ENCODE results near the gene GLI1.

The GLI1 gene

GRCh38 chr12:57514720-57515407, 55.3 kb downstream of the GLI1 start:
- peaks cover 98% of the 10 kb centered on the region for H3K36me3 ChIP-seq (ENCODE audit: low read depth)
- no peak overlapping the region for H3K27ac ChIP-seq (ENCODE audit: poor library complexity, severe bottlenecking)

GRCh38 chr12:57515408-57515933, 55.9 kb downstream of the GLI1 start:
- ATAC-seq (ENCODE audit: low read depth) (no peak), DNase-seq (ENCODE audit: low spot score) (no peak)
- TF ChIP-seq CTCF (IDR thresholded peaks at IDR 0.05; ENCODE audit: poor library complexity, severe bottlenecking), result no peak
- H3K27me3 ChIP-seq (ENCODE audit: insufficient read depth, poor library complexity, severe bottlenecking), result no peaks in the 10 kb centered on the region
- peaks cover 95% of the 10 kb centered on the region for H3K36me3 ChIP-seq (ENCODE audit: low read depth)
- H3K9me3 ChIP-seq (ENCODE audit: severe bottlenecking), result no peaks in the 10 kb centered on the region
- H3K27ac ChIP-seq (ENCODE audit: poor library complexity, severe bottlenecking), result no peak overlapping the region
- H3K4me1 ChIP-seq (ENCODE audit: insufficient read depth, poor library complexity, severe bottlenecking), result peaks cover 10% of the 10 kb centered on the region
- H3K4me3 ChIP-seq (ENCODE audit: severe bottlenecking), result no peak overlapping the region

More at GRCh38 chr12:57514720-57515407, 55.3 kb downstream of the GLI1 start:
- Histone ChIP-seq H3K4me1 (ENCODE audit: insufficient read depth, poor library complexity, severe bottlenecking) (peaks cover 11% of the 10 kb centered on the region), H3K4me3 (ENCODE audit: severe bottlenecking) (no peak overlapping the region), H3K27me3 (ENCODE audit: insufficient read depth, poor library complexity, severe bottlenecking) (no peaks in the 10 kb centered on the region), H3K9me3 (ENCODE audit: severe bottlenecking) (no peaks in the 10 kb centered on the region)
- DNase-seq (ENCODE audit: low spot score) (no peak), ATAC-seq (ENCODE audit: low read depth) (no peak; the same call in 2 of the 3 replicates)
- TF ChIP-seq CTCF (IDR thresholded peaks at IDR 0.05; ENCODE audit: poor library complexity, severe bottlenecking), result no peak

GRCh38 chr12:57515934-57516541, 56.5 kb downstream of the GLI1 start:
- peaks cover 13% of the 10 kb centered on the region for H3K4me1 ChIP-seq (ENCODE audit: insufficient read depth, poor library complexity, severe bottlenecking)
- ATAC-seq (ENCODE audit: low read depth), result no peak
- no peak overlapping the region for H3K27ac ChIP-seq (ENCODE audit: poor library complexity, severe bottlenecking)
- H3K4me3 ChIP-seq (ENCODE audit: severe bottlenecking), result no peak overlapping the region
- no peak for DNase-seq (ENCODE audit: low spot score)
- no peaks in the 10 kb centered on the region for H3K27me3 ChIP-seq (ENCODE audit: insufficient read depth, poor library complexity, severe bottlenecking)
- TF ChIP-seq CTCF (IDR thresholded peaks at IDR 0.05; ENCODE audit: poor library complexity, severe bottlenecking), result no peak
- no peaks in the 10 kb centered on the region for H3K9me3 ChIP-seq (ENCODE audit: severe bottlenecking)
- peaks cover 90% of the 10 kb centered on the region for H3K36me3 ChIP-seq (ENCODE audit: low read depth)

- ATAC-seq (ENCODE audit: low read depth) (no peak), DNase-seq (ENCODE audit: low spot score) (no peak)
- Histone ChIP-seq H3K4me3 (ENCODE audit: severe bottlenecking) (no peak overlapping the region), H3K9me3 (ENCODE audit: severe bottlenecking) (no peaks in the 10 kb centered on the region), H3K27ac (ENCODE audit: poor library complexity, severe bottlenecking) (peak overlapping the region; percentile 90), H3K4me1 (ENCODE audit: insufficient read depth, poor library complexity, severe bottlenecking) (peaks cover 20% of the 10 kb centered on the region), H3K27me3 (ENCODE audit: insufficient read depth, poor library complexity, severe bottlenecking) (no peaks in the 10 kb centered on the region), H3K36me3 (ENCODE audit: low read depth) (peaks cover 83% of the 10 kb centered on the region)
- TF ChIP-seq CTCF (IDR thresholded peaks at IDR 0.05; ENCODE audit: poor library complexity, severe bottlenecking), result no peak
Observed at GRCh38 chr12:57516617-57517153, 57.1 kb downstream of the GLI1 start.
